HepG2 (cell line): ENCODE data around the gene ADAMTS12. TPM values are rescaled to one million over a fixed set of nuclear protein-coding genes. Genes with fewer than 3 reads are reported as not detected.

Experiments
- ATAC-seq: fragments of 200-7000 bp; cut with Tn5 transposase; 3 replicates; pipeline ENCODE4 v1.9.1; 2020; ENCODE audit warnings: mild to moderate bottlenecking, moderate library complexity
- BruUV-seq: library from RNA; stranded (reverse); fragments of 400-500 nt; replicated peaks from 2 replicates; lab custom pipeline; 2021; lab: Mats Ljungman, UMichigan
- CTCF ChIA-PET: fragments of 300-600 bp; formaldehyde crosslinking; extraction: SDS; loops from one replicate; lab custom pipeline; 2021; ENCODE audit warnings: low total read pairs, inconsistent platforms, low intra/inter-chr PET ratio; lab: Yijun Ruan, JAX
- POLR2A ChIA-PET: fragments of 350-600 bp; sonication (Branson Sonifier 250); formaldehyde crosslinking; loops from one replicate; lab custom pipeline; 2020; ENCODE audit warnings: antibody characterized with exemption, inconsistent platforms; lab: Yijun Ruan, JAX
- DNase-seq: peaks from one replicate; pipeline ENCODE4 v3.0.0-alpha.2; 2015; ENCODE audit warnings: low spot score
- FAIRE-seq: peaks from 3 replicates; lab custom pipeline; 2011; peaks lifted over from hg19 to GRCh38; lab: Jason Lieb, UNC
- H2AFZ ChIP-seq: one replicate; pipeline ENCODE4 v1.6.1; 2011; ENCODE audit warnings: low read length, inconsistent platforms
- H3K27ac ChIP-seq: fragments of 300-600 bp; 3 replicates; pipeline ENCODE4 v1.8.0; 2011; ENCODE audit warnings: mixed run types, mild to moderate bottlenecking, mixed read lengths, low read length, inconsistent platforms; ENCODE audit not compliant: insufficient read depth; ENCODE audit errors: extremely low read length
- H3K27me3 ChIP-seq, 2 experiments: fragments of 200-600 bp in 1 of 2; 2 replicates in 1 of 2; 3 replicates in 1 of 2; pipeline versions ENCODE4 v1.6.0 to v1.8.0; 2011; ENCODE audit warnings: low read length in 2 of 2, mild to moderate bottlenecking in 2 of 2, moderate library complexity in 2 of 2, inconsistent platforms in 1 of 2; ENCODE audit not compliant: insufficient read depth in 2 of 2, control insufficient read depth in 1 of 2
- H3K36me3 ChIP-seq, 2 experiments: fragments of 200-600 bp in 1 of 2; replicated peaks in 1 of 2; 2 replicates in 1 of 2; 3 replicates in 1 of 2; pipeline versions ENCODE4 v1.5.1 to v1.8.0; 2011; ENCODE audit warnings: low read length in 2 of 2, inconsistent platforms in 1 of 2; ENCODE audit not compliant: insufficient read depth in 2 of 2, control insufficient read depth in 1 of 2
- H3K4me1 ChIP-seq: 2 replicates; pipeline ENCODE4 v1.5.1; 2012; ENCODE audit warnings: low read length, inconsistent platforms; ENCODE audit not compliant: insufficient read depth
- H3K4me2 ChIP-seq: 2 replicates; pipeline ENCODE4 v1.6.0; 2011; ENCODE audit warnings: low read depth, low read length, inconsistent platforms
- H3K4me3 ChIP-seq, 3 experiments: fragments of 200-600 bp in 1 of 3; sonication (generic), shearing (Covaris generic) in 1 of 3; replicated peaks in 1 of 3; 2 replicates each; pipeline ENCODE4 v1.5.1; 2011 to 2016; ENCODE audit warnings: low read length in 3 of 3, inconsistent platforms in 2 of 3, low read depth in 2 of 3, mild to moderate bottlenecking in 2 of 3, control low read depth in 1 of 3, mixed read lengths in 1 of 3; ENCODE audit not compliant: insufficient read depth in 1 of 3
- H3K79me2 ChIP-seq: one replicate; pipeline ENCODE4 v1.6.1; 2011; ENCODE audit warnings: low read length, inconsistent platforms; ENCODE audit not compliant: insufficient read depth
- H3K9ac ChIP-seq: 2 replicates; pipeline ENCODE4 v1.6.0; 2011; ENCODE audit warnings: mild to moderate bottlenecking, low read depth, low read length, inconsistent platforms; ENCODE audit not compliant: insufficient read depth
- H3K9me3 ChIP-seq: 2 replicates; pipeline ENCODE4 v1.5.1; 2012; ENCODE audit warnings: mild to moderate bottlenecking, low read length
- H4K20me1 ChIP-seq: 2 replicates; pipeline ENCODE4 v1.6.0; 2011; ENCODE audit warnings: inconsistent platforms, mild to moderate bottlenecking, low read length, moderate library complexity; ENCODE audit not compliant: insufficient read depth
- AHDC1 ChIP-seq: sonication (generic); formaldehyde crosslinking; IDR thresholded peaks from 2 replicates; pipeline ENCODE4 v1.5.1; 2020; ENCODE audit warnings: mild to moderate bottlenecking, missing genetic modification reagents, borderline replicate concordance
- CENPBD1 ChIP-seq: sonication (generic); formaldehyde crosslinking; IDR thresholded peaks from 2 replicates; pipeline ENCODE4 v1.8.0; 2022; ENCODE audit warnings: missing genetic modification reagents, low read depth, mild to moderate bottlenecking, borderline replicate concordance
- ELF4 ChIP-seq: sonication (generic); formaldehyde crosslinking; IDR thresholded peaks from 2 replicates; pipeline ENCODE4 v1.5.0; 2020; ENCODE audit warnings: missing genetic modification reagents, mild to moderate bottlenecking, moderate library complexity, borderline replicate concordance
- HNF1B ChIP-seq: sonication (generic); formaldehyde crosslinking; IDR thresholded peaks from 2 replicates; pipeline ENCODE4 v1.5.1; 2020; ENCODE audit warnings: mild to moderate bottlenecking, moderate library complexity, missing genetic modification reagents
- MAFK ChIP-seq, 2 experiments: IDR thresholded peaks in 1 of 2; conservative IDR thresholded peaks in 1 of 2; 2 replicates each; pipeline ENCODE4 v1.6.1; 2011; ENCODE audit warnings: improper control_type of control experiment in 2 of 2, low read length in 2 of 2
- RFX3 ChIP-seq: IDR thresholded peaks from 2 replicates; pipeline ENCODE4 v1.6.1; 2016; ENCODE audit warnings: missing biosample characterization, missing genetic modification reagents
- SMARCE1 ChIP-seq: fragments of 450-650 bp; IDR thresholded peaks from 2 replicates; pipeline ENCODE4 v1.6.1; 2017; ENCODE audit warnings: borderline replicate concordance
- SPEN ChIP-seq: sonication (generic); formaldehyde crosslinking; IDR thresholded peaks from 2 replicates; pipeline ENCODE4 v1.5.1; 2020; ENCODE audit warnings: low read depth, mild to moderate bottlenecking, missing genetic modification reagents
- WIZ ChIP-seq: sonication (generic); formaldehyde crosslinking; IDR thresholded peaks from 2 replicates; pipeline ENCODE4 v1.5.1; 2020; ENCODE audit warnings: mild to moderate bottlenecking, missing genetic modification reagents
- ZNF274 ChIP-seq: sonication (generic); formaldehyde crosslinking; IDR thresholded peaks from 2 replicates; pipeline ENCODE4 v1.5.1; 2020; ENCODE audit warnings: mild to moderate bottlenecking, missing genetic modification reagents
- ZNF292 ChIP-seq: sonication (generic); formaldehyde crosslinking; IDR thresholded peaks from 2 replicates; pipeline ENCODE4 v1.8.1; 2022; ENCODE audit warnings: mild to moderate bottlenecking, low read depth, missing genetic modification reagents, borderline replicate concordance
- ZNF367 ChIP-seq: sonication (generic); formaldehyde crosslinking; IDR thresholded peaks from 2 replicates; pipeline ENCODE4 v1.4.0; 2020; ENCODE audit warnings: missing genetic modification reagents, borderline replicate concordance
- ZNF740 ChIP-seq: sonication (generic); formaldehyde crosslinking; IDR thresholded peaks from 2 replicates; pipeline ENCODE4 v1.4.0; 2020; ENCODE audit warnings: missing genetic modification reagents
- ZNF780A ChIP-seq: sonication (generic); formaldehyde crosslinking; IDR thresholded peaks from 2 replicates; pipeline ENCODE4 v1.8.0; 2022; ENCODE audit warnings: mild to moderate bottlenecking, missing genetic modification reagents, moderate library complexity
- ZSCAN20 ChIP-seq: sonication (generic); formaldehyde crosslinking; IDR thresholded peaks from 2 replicates; pipeline ENCODE4 v1.4.0; 2020; ENCODE audit warnings: missing genetic modification reagents, mild to moderate bottlenecking, borderline replicate concordance
- WGBS: methylation state at CpG from one replicate; pipeline ENCODE4 v1.1.6; 2017; ENCODE audit warnings: low lambda C conversion rate; 5-methylcytosine and 5-hydroxymethylcytosine counted together
- in situ Hi-C: cut with HindIII; loops from 2 replicates; pipeline ENCODE4 v1.10.0; 2017; ENCODE audit warnings: low pct_unique_long_range_greater_than_20kb; ENCODE audit not compliant: extremely low pct_ligation_motif_present
- intact Hi-C: fragments of 100-400 bp; cut with micrococcal nuclease; formaldehyde crosslinking; loops from one replicate; pipeline ENCODE4 v1.10.0; 2022; ENCODE audit not compliant: unreplicated experiment
- polyA plus RNA-seq, 8 experiments: library from polyadenylated mRNA; depleted of rRNA in 3 of 8; stranded (reverse) in 7 of 8; unstranded in 1 of 8; fragments of >200 nt; fragmentation: Illumina TruSeq in 4 of 8; extraction: Trizol in 4 of 8; gene quantifications; 2 replicates each; pipeline versions ENCODE4 v1.2.1 to v1.2.3, GENCODE V29; 2011 to 2016; ENCODE audit warnings: low read depth in 4 of 8, missing spikeins in 1 of 8, mixed read lengths in 1 of 8; ENCODE audit not compliant: insufficient read depth in 1 of 8
- total RNA-seq, 5 experiments: library from RNA; depleted of rRNA; stranded (reverse); fragments of >200 nt; fragmentation: Illumina TruSeq; extraction: Trizol; gene quantifications; 2 replicates each; pipeline ENCODE4 v1.2.3, GENCODE V29; 2016; ENCODE audit warnings: low read depth in 1 of 5

Gene ADAMTS12
- total and polyA plus RNA-seq, 2 of the 13 experiments (the other 11 are each of a cell fraction or from before 2014, with no cell fraction given), result 0.03 TPM; not detected in 1

- TF ChIP-seq RFX3 (no peak), ZNF367 (CRISPR knock-in tag) (no peak), ZNF292 (CRISPR knock-in tag) (no peak)
- TF ChIP-seq, all 625 proteins: peak for 0
Measured at GRCh38 chr5:33563530-33563929, 328.3 kb downstream of the ADAMTS12 start (continued).

GRCh38 chr5:33558489-33558888 lies 333.3 kb downstream of the ADAMTS12 start:
- WGBS, result 0% methylated on average over 1 of the region's 1 CpG
- no peaks in the 10 kb centered on the region for H4K20me1 ChIP-seq
- H3K36me3 ChIP-seq, result no peaks in the 10 kb centered on the region
- no peak for ATAC-seq
- H2AFZ ChIP-seq, result no peak overlapping the region
- peaks cover 11% of the 10 kb centered on the region; the same call in 1 of the 2 replicates for H3K4me1 ChIP-seq
- FAIRE-seq, result no peak
- ChIA-PET CTCF (no interaction called here), POLR2A (no interaction called here)
- H3K27me3 ChIP-seq, result no peaks in the 10 kb centered on the region
- H3K4me3 ChIP-seq, result no peak overlapping the region
- no peak overlapping the region for H3K27ac ChIP-seq
- H3K4me2 ChIP-seq, result no peak overlapping the region
- H3K79me2 ChIP-seq, result no peaks in the 10 kb centered on the region
- intact Hi-C loops (no loop called here), in situ Hi-C loops (no loop called here)
- TF ChIP-seq ZNF780A (no peak), SMARCE1 (no peak), ZNF274 (CRISPR knock-in tag) (no peak), WIZ (CRISPR knock-in tag) (no peak), AHDC1 (CRISPR knock-in tag) (no peak), ELF4 (no peak), CENPBD1 (CRISPR knock-in tag) (no peak), SPEN (no peak), HNF1B (no peak), MAFK (conservative IDR thresholded peaks at IDR 0.05 in 1 of 2, IDR thresholded peaks at IDR 0.05 in 1 of 2; ENCODE audit: low read length in 2 of 2) (no peak; a peak in 1 of 4 replicates), ZSCAN20 (CRISPR knock-in tag) (no peak), ZNF740 (no peak)
- no peak overlapping the region for H3K9ac ChIP-seq
- DNase-seq, result no peak
- H3K9me3 ChIP-seq, result no peaks in the 10 kb centered on the region
- no TSS peak for BruUV-seq
